OCI-LY1 (cell line): ENCODE results near the gene PTPRF.

Experiments
- CTCF ChIP-seq: fragments of 200-600 bp; sonication (generic), shearing (Covaris generic); IDR thresholded peaks from 2 replicates; pipeline ENCODE4 v1.5.1; 2017; ENCODE audit warnings: mild to moderate bottlenecking, antibody characterized with exemption, low read length, moderate library complexity, mixed read lengths
- EZH2 ChIP-seq: fragments of 200-600 bp; sonication (generic), shearing (Covaris generic); IDR thresholded peaks from 2 replicates; pipeline ENCODE4 v1.8.0; 2017; ENCODE audit warnings: borderline replicate concordance, mixed run types, mild to moderate bottlenecking, antibody characterized with exemption, low read length, moderate library complexity, mixed read lengths

DNA sequence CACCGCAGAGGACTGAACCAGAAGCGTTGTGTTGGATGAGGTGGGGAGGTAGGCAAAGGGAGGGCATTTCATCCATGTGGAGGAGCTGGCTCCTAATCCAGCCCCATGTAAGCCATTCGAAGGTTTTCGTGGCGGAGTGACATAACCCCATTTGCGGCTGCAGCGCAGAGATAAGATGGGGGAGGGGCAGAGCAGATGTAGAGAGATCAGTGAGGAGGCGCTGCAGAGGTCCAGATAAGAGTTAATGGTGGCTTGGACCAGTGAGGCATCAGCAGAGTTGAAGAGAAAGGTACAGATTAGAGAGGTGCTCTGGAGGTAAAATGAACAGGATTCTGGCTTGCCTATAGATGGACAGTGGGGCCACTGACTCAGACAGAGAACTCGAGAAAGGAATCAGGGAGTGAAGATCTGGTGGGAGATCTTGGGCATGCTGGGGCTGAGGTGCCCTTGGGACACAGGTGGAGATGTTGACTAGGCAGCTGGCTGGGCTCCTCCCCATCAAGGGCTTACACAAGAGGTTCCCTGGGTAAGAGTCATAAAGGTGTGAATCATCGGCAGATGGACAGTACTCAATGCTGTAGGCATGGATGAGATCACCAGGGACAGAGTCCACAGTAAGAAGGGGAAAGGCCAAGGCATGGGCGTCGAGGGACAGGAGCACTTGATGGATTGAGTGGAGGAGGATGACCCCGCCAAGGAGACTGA lies 7.8 kb upstream of the PTPRF start:
- TF ChIP-seq CTCF (no peak), EZH2 (no peak)
